Measurements from ENCODE around the gene TIPRL.
"Not testable (repeated sequence)": the region's sequence is repeated elsewhere in the genome, so short reads cannot be mapped to it uniquely, and the experiment has no call there.

The TIPRL gene

GRCh38 chr1:168146160-168146539 is 32.6 kb upstream of the TIPRL start:
- TF ChIP-seq CTCF (IDR thresholded peaks at IDR 0.05; ENCODE audit: low read depth, low read length), result no peak
- no peak for DNase-seq (ENCODE audit: low read depth in 2 of 2)
- H3K4me3 ChIP-seq (replicated peaks in 1 of 2; ENCODE audit: low read depth in 2 of 2, low read length in 2 of 2), result no peak overlapping the region

GRCh38 chr1:168146626-168147025 is 32.1 kb upstream of the TIPRL start:
- TF ChIP-seq CTCF (IDR thresholded peaks at IDR 0.05; ENCODE audit: low read depth, low read length), result no peak
- no peak for DNase-seq (ENCODE audit: low read depth in 2 of 2)
- H3K4me3 ChIP-seq (replicated peaks in 1 of 2; ENCODE audit: low read depth in 2 of 2, low read length in 2 of 2), result no peak overlapping the region

- DNase-seq (ENCODE audit: low read depth in 2 of 2), result no peak
- H3K4me3 ChIP-seq (replicated peaks in 1 of 2; ENCODE audit: low read depth in 2 of 2, low read length in 2 of 2), result no peak overlapping the region
- TF ChIP-seq CTCF (IDR thresholded peaks at IDR 0.05; ENCODE audit: low read depth, low read length), result no peak
Observed at GRCh38 chr1:168148916-168149315, 29.8 kb upstream of the TIPRL start.

GRCh38 chr1:168150283-168150682 is 28.5 kb upstream of the TIPRL start:
- no peak overlapping the region for H3K4me3 ChIP-seq (replicated peaks in 1 of 2; ENCODE audit: low read depth in 2 of 2, low read length in 2 of 2)
- no peak for TF ChIP-seq CTCF (IDR thresholded peaks at IDR 0.05; ENCODE audit: low read depth, low read length)
- DNase-seq (ENCODE audit: low read depth in 2 of 2), result no peak

GRCh38 chr1:168151935-168152334 is 26.8 kb upstream of the TIPRL start:
- TF ChIP-seq CTCF (IDR thresholded peaks at IDR 0.05; ENCODE audit: low read depth, low read length), result no peak
- H3K4me3 ChIP-seq (replicated peaks in 1 of 2; ENCODE audit: low read depth in 2 of 2, low read length in 2 of 2), result no peak overlapping the region
- DNase-seq (ENCODE audit: low read depth in 2 of 2), result no peak

GRCh38 chr1:168154707-168155106 is 24.1 kb upstream of the TIPRL start:
- not testable (repeated sequence) for DNase-seq (ENCODE audit: low read depth in 2 of 2)

GRCh38 chr1:168155910-168156309 is 22.9 kb upstream of the TIPRL start:
- no peak for TF ChIP-seq CTCF (IDR thresholded peaks at IDR 0.05; ENCODE audit: low read depth, low read length)
- no peak for DNase-seq (ENCODE audit: low read depth in 2 of 2)
- no peak overlapping the region for H3K4me3 ChIP-seq (replicated peaks in 1 of 2; ENCODE audit: low read depth in 2 of 2, low read length in 2 of 2)

More at GRCh38 chr1:168154707-168155106, 24.1 kb upstream of the TIPRL start:
- H3K4me3 ChIP-seq (replicated peaks in 1 of 2; ENCODE audit: low read depth in 2 of 2, low read length in 2 of 2), result not testable (repeated sequence)
